Naive thymus-derived CD4-positive, alpha-beta T cell (primary cell): ENCODE measurements around the gene POC5. TPM values are rescaled to one million over a fixed set of nuclear protein-coding genes. Genes with fewer than 3 reads are reported as not detected.
"Not testable (repeated sequence)": the region's sequence is repeated elsewhere in the genome, so short reads cannot be mapped to it uniquely, and the experiment has no call there.

ENCODE experiments used
- ATAC-seq: fragments of 150-1000 bp; cut with Tn5 transposase; 2 replicates; pipeline ENCODE4 v1.10.0; 2021; ENCODE audit warnings: mild to moderate bottlenecking, moderate library complexity
- CTCF ChIA-PET: fragments of 350-600 bp; sonication (Branson Sonifier 250); formaldehyde crosslinking; loops from one replicate; lab custom pipeline; 2021; ENCODE audit warnings: antibody characterized with exemption; lab: Charles Lee
- POLR2A ChIA-PET: fragments of 350-600 bp; sonication (Branson Sonifier 250); formaldehyde crosslinking; loops from one replicate; lab custom pipeline; 2021; ENCODE audit warnings: antibody characterized with exemption, inconsistent platforms; lab: Charles Lee
- DNase-seq, 9 donors: peaks; one replicate each; pipeline versions ENCODE4 v3.0.0 to v3.0.0-alpha.2; 2020 to 2022; ENCODE audit warnings: mixed read lengths in 1 of 9
- H3K27ac ChIP-seq: one replicate; pipeline ENCODE4 v1.7.0; 2013; ENCODE audit warnings: mild to moderate bottlenecking, low read depth, low read length, moderate library complexity
- H3K27me3 ChIP-seq, 2 donors: one replicate each; pipeline ENCODE4 v1.7.0; 2013; ENCODE audit warnings: low read length in 2 of 2, mild to moderate bottlenecking in 2 of 2, moderate library complexity in 2 of 2; ENCODE audit not compliant: control insufficient read depth in 2 of 2, insufficient read depth in 2 of 2
- H3K36me3 ChIP-seq, 3 experiments: 1 replicate in 2 of 3; 2 replicates in 1 of 3; pipeline ENCODE4 v1.7.0; 2013; ENCODE audit warnings: low read length in 3 of 3, mild to moderate bottlenecking in 3 of 3, moderate library complexity in 1 of 3; ENCODE audit not compliant: insufficient read depth in 3 of 3, control insufficient read depth in 2 of 3
- H3K4me1 ChIP-seq, 2 donors: one replicate each; pipeline ENCODE4 v1.7.0; 2013; ENCODE audit warnings: low read length in 2 of 2, mild to moderate bottlenecking in 2 of 2, moderate library complexity in 1 of 2; ENCODE audit not compliant: control insufficient read depth in 2 of 2, insufficient read depth in 2 of 2
- H3K4me3 ChIP-seq: 2 replicates; pipeline ENCODE4 v1.7.0; 2013; ENCODE audit warnings: mild to moderate bottlenecking, low read length
- H3K9me3 ChIP-seq, 3 experiments: 1 replicate in 2 of 3; 2 replicates in 1 of 3; pipeline ENCODE4 v1.7.0; 2013; ENCODE audit warnings: low read length in 3 of 3; ENCODE audit not compliant: control insufficient read depth in 2 of 3
- H3K27ac Mint-ChIP-seq, 9 donors: one replicate each; pipeline ENCODE4 v1.8.0; 2020 to 2022; ENCODE audit warnings: mixed read lengths in 9 of 9, mild to moderate bottlenecking in 8 of 9, moderate library complexity in 5 of 9, inconsistent platforms in 2 of 9
- H3K27me3 Mint-ChIP-seq, 5 donors: one replicate each; pipeline ENCODE4 v1.8.0; 2021 to 2022; ENCODE audit warnings: mixed read lengths in 5 of 5, mild to moderate bottlenecking in 1 of 5
- H3K36me3 Mint-ChIP-seq, 5 donors: one replicate each; pipeline ENCODE4 v1.8.0; 2020 to 2022; ENCODE audit warnings: mixed read lengths in 5 of 5, mild to moderate bottlenecking in 3 of 5, inconsistent platforms in 1 of 5
- H3K4me1 Mint-ChIP-seq, 7 donors: one replicate each; pipeline ENCODE4 v1.8.0; 2020 to 2022; ENCODE audit warnings: mixed read lengths in 7 of 7, mild to moderate bottlenecking in 3 of 7, inconsistent platforms in 1 of 7
- H3K4me3 Mint-ChIP-seq, 10 donors: one replicate each; pipeline ENCODE4 v1.8.0; 2020 to 2022; ENCODE audit warnings: mild to moderate bottlenecking in 10 of 10, mixed read lengths in 10 of 10, moderate library complexity in 6 of 10, inconsistent platforms in 2 of 10
- H3K9me3 Mint-ChIP-seq, 11 donors: one replicate each; pipeline ENCODE4 v1.8.0; 2020 to 2022; ENCODE audit warnings: mixed read lengths in 11 of 11, mild to moderate bottlenecking in 4 of 11, inconsistent platforms in 1 of 11, moderate library complexity in 1 of 11
- intact Hi-C, 2 donors: fragments of 100-400 bp; cut with micrococcal nuclease; formaldehyde crosslinking; loops; one replicate each; pipeline ENCODE4 v1.15.1; 2023
- polyA plus RNA-seq, 2 donors: library from polyadenylated mRNA; unstranded; fragments of 300-500 nt; fragmentation: Illumina TruSeq; gene quantifications; one replicate each; pipeline ENCODE4 v1.2.3, GENCODE V29; 2021
- total RNA-seq, 6 experiments: library from RNA in 5 of 6; stranded (reverse) in 5 of 6; gene quantifications; 1 replicate in 5 of 6; 2 replicates in 1 of 6; pipeline ENCODE4 v1.2.3 and lab custom pipeline; 2021 to 2026

Gene POC5
- total and polyA plus RNA-seq, 7 experiments from 2014 or later = 8.5 to 18.0 (median 15.0) TPM

DNA sequence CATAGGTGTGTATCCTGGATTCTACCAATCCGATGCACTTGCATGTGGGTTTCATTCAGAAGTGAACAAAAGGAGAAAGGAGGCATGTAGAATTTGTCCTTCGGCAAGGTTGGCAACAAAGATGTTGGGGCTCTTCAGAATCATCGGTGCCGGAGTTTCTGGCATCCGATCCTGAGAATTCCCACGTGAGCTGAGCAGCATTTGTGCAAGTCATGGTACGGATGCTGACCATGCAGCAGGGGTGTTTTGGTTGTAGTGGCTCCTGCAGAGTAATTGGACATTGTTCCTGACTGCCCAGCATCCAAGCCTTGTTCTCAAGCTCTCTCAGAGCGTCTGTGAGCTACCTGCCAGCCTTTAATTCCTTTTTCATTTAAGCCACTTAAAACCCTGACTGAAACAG, 19.0 kb upstream of the POC5 start:
- H3K4me3 ChIP-seq = no peak overlapping the region
- Mint-ChIP-seq H3K4me1 (no peaks in the 10 kb centered on the region), H3K9me3 (peaks cover 0 to 7% (median 0%) of the 10 kb centered on the region in 11 donors), H3K27me3 (peaks cover 10 to 19% (median 17%) of the 10 kb centered on the region in 5 donors), H3K4me3 (no peak overlapping the region), H3K27ac (no peak overlapping the region), H3K36me3 (peaks cover 0 to 5% (median 0%) of the 10 kb centered on the region in 5 donors)
- H3K27me3 ChIP-seq = no peaks in the 10 kb centered on the region
- no peaks in the 10 kb centered on the region for H3K9me3 ChIP-seq
- DNase-seq (no peak), ATAC-seq (no peak)
- no peak overlapping the region for H3K27ac ChIP-seq
- intact Hi-C loops = no loop called here
- H3K4me1 ChIP-seq = no peaks in the 10 kb centered on the region
- H3K36me3 ChIP-seq = no peaks in the 10 kb centered on the region
- ChIA-PET CTCF (no interaction called here), POLR2A (no interaction called here)

DNA sequence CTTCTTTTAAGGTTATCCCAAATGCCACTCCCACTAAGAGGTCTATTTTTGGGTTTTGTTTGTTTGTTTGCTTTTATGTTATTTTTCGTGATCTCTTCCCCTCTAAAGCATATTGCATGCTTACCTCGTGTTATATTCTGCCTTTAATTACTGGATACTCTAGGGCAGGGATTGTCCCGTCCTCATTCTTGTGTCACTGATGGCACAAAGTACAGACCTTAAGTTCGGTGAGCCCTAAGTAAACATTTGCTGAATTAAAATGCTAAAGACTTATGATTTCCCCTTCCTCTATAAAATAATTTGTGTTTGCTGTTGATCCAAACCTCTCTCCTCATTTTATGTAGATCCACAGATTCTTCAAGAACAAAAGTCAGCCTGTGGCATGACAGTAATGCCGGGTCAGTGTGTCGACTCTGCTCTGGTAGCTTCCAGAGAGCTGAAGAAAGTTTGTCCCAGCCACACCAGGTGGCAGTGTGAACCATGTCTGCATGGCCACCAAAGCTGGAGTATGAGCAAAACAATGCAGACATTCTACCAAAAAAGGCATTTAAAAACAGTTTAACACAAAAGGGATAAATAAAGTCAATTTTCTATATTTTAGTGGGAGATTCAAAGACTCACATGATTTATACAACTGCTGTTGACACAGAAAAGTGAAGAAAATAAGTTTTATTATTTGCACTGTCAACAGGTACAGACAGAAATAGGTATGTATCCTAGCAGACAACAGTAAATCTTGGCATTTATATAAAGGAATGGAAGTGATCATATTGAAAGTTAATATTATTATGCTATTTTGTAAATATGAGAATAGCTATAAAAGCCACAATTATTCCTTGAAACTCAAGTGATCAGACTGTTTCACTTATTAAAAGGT, 17.9 kb upstream of the POC5 start:
- Histone ChIP-seq H3K27me3 (no peaks in the 10 kb centered on the region), H3K9me3 (no peaks in the 10 kb centered on the region), H3K4me3 (no peak overlapping the region), H3K36me3 (no peaks in the 10 kb centered on the region), H3K27ac (no peak overlapping the region), H3K4me1 (no peaks in the 10 kb centered on the region)
- POLR2A ChIA-PET = no interaction called here
- DNase-seq (peak in 2 of 9 donors; percentile 14), ATAC-seq (no peak)
- no peak overlapping the region for H3K4me3 Mint-ChIP-seq
- H3K36me3 Mint-ChIP-seq = peaks cover 0 to 4% (median 0%) of the 10 kb centered on the region in 5 donors
- peaks cover 3 to 13% (median 6%) of the 10 kb centered on the region in 5 donors for H3K27me3 Mint-ChIP-seq
- H3K4me1 Mint-ChIP-seq = no peaks in the 10 kb centered on the region
- no peak overlapping the region for H3K27ac Mint-ChIP-seq
- CTCF ChIA-PET = interaction anchor here (1.1 kb wide), 1 partner anchor 849 kb away, joined by 4 read pairs; no protein-coding TSS in a partner anchor
- H3K9me3 Mint-ChIP-seq = peaks cover 0 to 1% (median 0%) of the 10 kb centered on the region in 11 donors
- intact Hi-C loops = loop anchor here (1.0 to 2.0 kb wide), 3 partner anchors 440 to 848 kb away; no protein-coding TSS in a partner anchor

DNA sequence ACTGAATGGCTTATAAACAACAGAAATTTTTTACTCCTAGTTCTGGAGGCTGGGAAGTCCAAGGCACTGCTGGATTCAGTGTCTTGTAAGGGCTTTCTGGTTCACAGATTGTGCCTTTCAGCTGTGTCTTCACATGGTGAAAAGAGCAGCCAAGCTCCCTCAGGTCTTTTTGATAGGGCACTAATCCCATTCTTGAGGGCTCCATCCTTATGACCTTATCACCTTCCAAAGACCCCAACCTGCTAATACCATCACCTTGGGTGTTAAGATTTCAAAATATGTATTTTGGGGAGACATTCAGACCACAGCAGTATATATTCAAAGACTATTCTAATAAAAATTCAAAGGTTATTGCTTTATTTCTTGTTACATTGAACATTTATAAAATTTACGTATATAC, 16.5 kb upstream of the POC5 start:
- H3K4me1 Mint-ChIP-seq = no peaks in the 10 kb centered on the region
- H3K27me3 ChIP-seq = no peaks in the 10 kb centered on the region
- ChIA-PET CTCF (no interaction called here), POLR2A (no interaction called here)
- H3K9me3 ChIP-seq = no peaks in the 10 kb centered on the region
- no peak for ATAC-seq
- no peak for DNase-seq
- intact Hi-C loops = loop anchor here in 1 of 2 donors (2.0 kb wide), 2 partner anchors 441 to 849 kb away; no protein-coding TSS in a partner anchor
- H3K36me3 ChIP-seq = no peaks in the 10 kb centered on the region
- H3K27ac ChIP-seq = no peak overlapping the region
- peaks cover 5 to 10% (median 6%) of the 10 kb centered on the region in 5 donors for H3K27me3 Mint-ChIP-seq
- peaks cover 0 to 9% (median 0%) of the 10 kb centered on the region in 5 donors for H3K36me3 Mint-ChIP-seq
- H3K4me3 Mint-ChIP-seq = no peak overlapping the region
- no peaks in the 10 kb centered on the region for H3K4me1 ChIP-seq
- H3K9me3 Mint-ChIP-seq = peaks cover 0 to 1% (median 0%) of the 10 kb centered on the region in 11 donors
- no peak overlapping the region for H3K4me3 ChIP-seq
- no peak overlapping the region for H3K27ac Mint-ChIP-seq

DNA sequence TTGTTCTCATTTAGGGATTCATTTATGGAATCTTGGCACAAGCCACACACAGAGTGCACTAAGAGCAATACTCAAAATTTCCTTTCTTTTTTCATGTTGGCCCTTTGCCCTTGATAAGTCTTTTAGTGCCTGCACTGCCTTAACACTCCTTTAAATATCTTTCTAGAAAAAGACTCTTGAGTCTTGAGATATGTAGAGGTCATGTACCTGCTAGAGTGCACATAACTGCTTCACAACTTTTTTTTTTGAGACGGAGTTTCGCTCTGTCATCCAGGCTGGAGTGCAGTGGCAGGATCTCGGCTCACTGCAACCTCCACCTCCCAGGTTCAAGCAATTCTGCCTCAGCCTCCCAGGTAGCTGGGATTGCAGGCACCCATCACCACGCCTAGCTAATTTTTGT, 14.3 kb upstream of the POC5 start:
- ATAC-seq, H3K27ac ChIP-seq, DNase-seq, H3K27me3 ChIP-seq, intact Hi-C loops, CTCF ChIA-PET, H3K36me3 Mint-ChIP-seq, H3K4me3 Mint-ChIP-seq, H3K27ac Mint-ChIP-seq, H3K9me3 Mint-ChIP-seq, H3K36me3 ChIP-seq, H3K4me3 ChIP-seq, H3K9me3 ChIP-seq, H3K4me1 Mint-ChIP-seq, H3K4me1 ChIP-seq, POLR2A ChIA-PET: not testable (repeated sequence)
- H3K27me3 Mint-ChIP-seq = peaks cover 7 to 17% (median 15%) of the 10 kb centered on the region in 5 donors

DNA sequence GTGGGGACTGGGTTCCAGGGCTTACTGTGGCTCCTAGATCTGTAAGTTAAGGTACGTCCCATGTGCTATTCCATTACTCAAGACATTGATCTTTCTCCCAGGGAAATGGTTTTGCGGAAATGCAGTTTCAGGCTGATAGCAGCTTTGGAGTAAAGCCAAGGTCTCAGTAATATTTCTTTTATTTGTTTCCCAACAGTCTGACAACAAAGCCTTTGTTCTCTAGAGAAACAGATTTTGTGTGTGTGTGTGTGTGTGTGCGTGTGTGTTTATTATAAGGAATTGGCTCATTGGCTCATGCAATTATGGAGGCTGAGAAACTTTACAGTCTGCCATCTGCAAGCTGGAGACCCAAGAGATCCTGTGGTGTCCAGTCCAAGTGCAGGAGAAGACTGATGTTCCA, 12.1 kb upstream of the POC5 start:
- H3K4me3 Mint-ChIP-seq = no peak overlapping the region
- peaks cover 0 to 9% (median 0%) of the 10 kb centered on the region in 5 donors for H3K36me3 Mint-ChIP-seq
- peaks cover 4 to 20% (median 12%) of the 10 kb centered on the region in 5 donors for H3K27me3 Mint-ChIP-seq
- CTCF ChIA-PET = no interaction called here
- no peak for ATAC-seq
- Histone ChIP-seq H3K27me3 (no peaks in the 10 kb centered on the region), H3K36me3 (no peaks in the 10 kb centered on the region), H3K27ac (no peak overlapping the region), H3K4me1 (no peaks in the 10 kb centered on the region), H3K9me3 (no peaks in the 10 kb centered on the region), H3K4me3 (no peak overlapping the region)
- no peak overlapping the region for H3K27ac Mint-ChIP-seq
- intact Hi-C loops = no loop called here
- no peaks in the 10 kb centered on the region for H3K4me1 Mint-ChIP-seq
- DNase-seq = no peak
- peaks cover 0 to 4% (median 0%) of the 10 kb centered on the region in 11 donors for H3K9me3 Mint-ChIP-seq
- POLR2A ChIA-PET = no interaction called here

DNA sequence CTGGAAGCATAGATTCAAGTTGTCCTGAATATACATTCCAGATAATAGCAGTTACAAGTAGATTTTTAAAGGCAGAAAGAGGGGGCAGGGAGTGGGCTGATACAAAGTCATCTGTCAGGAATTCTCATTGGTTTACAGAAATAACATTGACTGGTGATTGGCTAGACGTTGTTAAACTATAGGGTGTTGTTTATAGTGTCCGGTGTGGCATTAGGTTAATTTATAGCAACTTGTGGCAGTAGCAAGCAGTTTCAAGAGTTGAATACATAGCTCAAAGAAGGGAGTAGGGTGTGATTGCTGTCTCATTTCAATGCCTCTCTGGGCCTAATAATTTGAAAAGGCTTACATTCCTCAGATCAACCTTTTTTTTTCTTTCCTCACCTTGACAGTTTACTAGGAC, 10.7 kb upstream of the POC5 start:
- intact Hi-C loops = no loop called here

More for the DNA sequence above, 10.7 kb upstream of the POC5 start:
- Mint-ChIP-seq H3K4me1 (no peaks in the 10 kb centered on the region), H3K9me3 (peaks cover 0 to 8% (median 1%) of the 10 kb centered on the region in 11 donors), H3K4me3 (no peak overlapping the region), H3K27ac (no peak overlapping the region), H3K27me3 (peaks cover 4 to 25% (median 11%) of the 10 kb centered on the region in 5 donors), H3K36me3 (peaks cover 0 to 9% (median 0%) of the 10 kb centered on the region in 5 donors)
- no peak for ATAC-seq
- CTCF ChIA-PET = no interaction called here
- H3K27me3 ChIP-seq = no peaks in the 10 kb centered on the region
- POLR2A ChIA-PET = no interaction called here
- no peaks in the 10 kb centered on the region for H3K36me3 ChIP-seq
- no peaks in the 10 kb centered on the region for H3K9me3 ChIP-seq
- H3K4me1 ChIP-seq = no peaks in the 10 kb centered on the region
- H3K4me3 ChIP-seq = no peak overlapping the region
- no peak overlapping the region for H3K27ac ChIP-seq
- DNase-seq = no peak
